NT2/D1 (cell line): ENCODE measurements around the gene GDF2.
A peak's percentile ranks its signal among the peaks of the same experiment; 100 is the strongest.

Experiments used
- DNase-seq: peaks from one replicate; pipeline ENCODE4 v3.0.0-alpha.2; 2011; ENCODE audit warnings: low read depth, low spot score
- H3K27me3 ChIP-seq: 2 replicates; pipeline ENCODE4 v1.6.0; 2011; ENCODE audit warnings: mild to moderate bottlenecking; ENCODE audit not compliant: insufficient read length, insufficient read depth
- H3K36me3 ChIP-seq: 2 replicates; pipeline ENCODE4 v1.6.1; 2011; ENCODE audit warnings: mild to moderate bottlenecking, low read length, mixed read lengths; ENCODE audit not compliant: insufficient read depth, insufficient read length
- H3K4me1 ChIP-seq: 2 replicates; pipeline ENCODE4 v1.5.1; 2011; ENCODE audit not compliant: insufficient read depth, insufficient read length
- H3K4me3 ChIP-seq: 2 replicates; pipeline ENCODE4 v1.5.1; 2011; ENCODE audit warnings: low read depth; ENCODE audit not compliant: insufficient read length
- H3K9ac ChIP-seq: 2 replicates; pipeline ENCODE4 v1.6.0; 2011; ENCODE audit warnings: low read depth; ENCODE audit not compliant: insufficient read length
- H3K9me3 ChIP-seq: 2 replicates; pipeline ENCODE4 v1.5.1; 2011; ENCODE audit warnings: mild to moderate bottlenecking, low read length; ENCODE audit not compliant: insufficient read depth
- SUZ12 ChIP-seq: IDR thresholded peaks from 2 replicates; pipeline ENCODE4 v1.6.1; 2011; ENCODE audit not compliant: insufficient read length, insufficient read depth; ENCODE audit errors: extremely low read depth
- YY1 ChIP-seq: IDR thresholded peaks from 2 replicates; pipeline ENCODE4 v1.6.1; 2011; ENCODE audit not compliant: insufficient read length, insufficient read depth
- ZNF274 ChIP-seq: IDR thresholded peaks from 2 replicates; pipeline ENCODE4 v1.6.1; 2011; ENCODE audit warnings: mild to moderate bottlenecking, low read depth, low read length

The GDF2 gene

DNA sequence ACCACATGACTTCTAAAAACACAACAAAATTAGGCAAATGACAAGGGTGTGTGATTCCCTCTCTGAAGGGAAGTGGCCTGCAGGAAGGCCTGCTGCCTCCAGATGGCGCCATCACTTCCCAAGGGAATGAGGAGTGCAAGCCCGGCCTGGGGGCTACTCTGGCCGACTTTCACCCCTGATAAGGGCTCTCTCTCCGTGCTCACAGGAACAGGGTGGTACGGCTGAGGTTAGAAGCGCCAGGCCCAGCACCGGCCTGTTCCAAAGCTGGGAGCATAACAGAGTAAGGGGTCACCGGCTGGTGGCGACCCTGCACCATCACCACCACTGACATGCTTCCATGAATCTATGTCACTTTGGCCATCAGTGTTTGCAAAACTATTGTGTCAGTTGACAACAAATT is 39.0 kb downstream of the GDF2 start:
- TF ChIP-seq SUZ12 (no peak), ZNF274 (no peak), YY1 (no peak)
- DNase-seq, result peak; percentile 50
- H3K4me1 ChIP-seq, result no peaks in the 10 kb centered on the region
- H3K27me3 ChIP-seq, result no peaks in the 10 kb centered on the region
- H3K36me3 ChIP-seq, result peaks cover 5% of the 10 kb centered on the region
- H3K4me3 ChIP-seq, result no peak overlapping the region
- no peak overlapping the region for H3K9ac ChIP-seq
- H3K9me3 ChIP-seq, result no peaks in the 10 kb centered on the region

GRCh38 chr10:47362199-47362598 is 39.9 kb downstream of the GDF2 start:
- H3K36me3 ChIP-seq, result peaks cover 11% of the 10 kb centered on the region
- H3K27me3 ChIP-seq, result no peaks in the 10 kb centered on the region
- no peak for DNase-seq
- no peaks in the 10 kb centered on the region for H3K9me3 ChIP-seq
- no peak overlapping the region for H3K9ac ChIP-seq
- no peaks in the 10 kb centered on the region for H3K4me1 ChIP-seq
- TF ChIP-seq YY1, result no peak
- no peak for TF ChIP-seq SUZ12
- no peak for TF ChIP-seq ZNF274
- no peak overlapping the region for H3K4me3 ChIP-seq

DNA sequence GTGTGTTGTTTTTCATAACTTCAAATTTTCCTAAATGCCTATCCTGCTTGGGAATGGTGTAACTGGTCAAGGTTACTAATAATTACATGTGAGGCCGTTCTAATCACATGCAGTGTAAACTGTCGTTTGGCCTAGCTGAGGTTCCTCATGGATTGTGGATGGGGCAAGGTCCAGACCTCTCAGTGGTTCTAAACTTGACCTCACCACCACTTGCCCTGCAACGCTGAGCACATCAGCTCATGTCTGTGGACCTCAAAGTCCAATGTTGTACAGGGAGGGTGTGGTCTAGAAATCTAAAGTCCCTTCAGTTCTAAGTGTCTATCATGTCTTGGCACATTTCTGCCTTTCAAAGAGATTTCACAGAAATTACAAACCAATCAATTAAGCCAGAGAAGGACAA is 41.5 kb downstream of the GDF2 start:
- Histone ChIP-seq H3K36me3 (peaks cover 26% of the 10 kb centered on the region), H3K9me3 (no peaks in the 10 kb centered on the region), H3K4me3 (no peak overlapping the region), H3K4me1 (no peaks in the 10 kb centered on the region), H3K27me3 (no peaks in the 10 kb centered on the region), H3K9ac (no peak overlapping the region)
- TF ChIP-seq YY1 (no peak), SUZ12 (no peak), ZNF274 (no peak)
- DNase-seq, result no peak

GRCh38 chr10:47364366-47364765 is 42.1 kb downstream of the GDF2 start:
- no peak overlapping the region for H3K4me3 ChIP-seq
- H3K36me3 ChIP-seq, result peaks cover 29% of the 10 kb centered on the region
- H3K4me1 ChIP-seq, result no peaks in the 10 kb centered on the region
- no peak for DNase-seq
- no peaks in the 10 kb centered on the region for H3K9me3 ChIP-seq
- TF ChIP-seq YY1 (no peak), SUZ12 (no peak), ZNF274 (no peak)
- no peak overlapping the region for H3K9ac ChIP-seq
- H3K27me3 ChIP-seq, result no peaks in the 10 kb centered on the region

- TF ChIP-seq SUZ12 (no peak), YY1 (no peak), ZNF274 (no peak)
- Histone ChIP-seq H3K9ac (no peak overlapping the region), H3K9me3 (no peaks in the 10 kb centered on the region), H3K4me1 (no peaks in the 10 kb centered on the region), H3K36me3 (peaks cover 32% of the 10 kb centered on the region), H3K27me3 (no peaks in the 10 kb centered on the region), H3K4me3 (no peak overlapping the region)
- DNase-seq, result no peak
Measured at GRCh38 chr10:47364911-47365310, 42.7 kb downstream of the GDF2 start.

GRCh38 chr10:47365431-47366180 is 43.4 kb downstream of the GDF2 start:
- Histone ChIP-seq H3K9ac (no peak overlapping the region), H3K4me1 (no peaks in the 10 kb centered on the region), H3K36me3 (peaks cover 34% of the 10 kb centered on the region), H3K4me3 (no peak overlapping the region), H3K27me3 (no peaks in the 10 kb centered on the region), H3K9me3 (no peaks in the 10 kb centered on the region)
- no peak for TF ChIP-seq YY1
- TF ChIP-seq ZNF274, result no peak
- no peak for TF ChIP-seq SUZ12
- no peak for DNase-seq

DNA sequence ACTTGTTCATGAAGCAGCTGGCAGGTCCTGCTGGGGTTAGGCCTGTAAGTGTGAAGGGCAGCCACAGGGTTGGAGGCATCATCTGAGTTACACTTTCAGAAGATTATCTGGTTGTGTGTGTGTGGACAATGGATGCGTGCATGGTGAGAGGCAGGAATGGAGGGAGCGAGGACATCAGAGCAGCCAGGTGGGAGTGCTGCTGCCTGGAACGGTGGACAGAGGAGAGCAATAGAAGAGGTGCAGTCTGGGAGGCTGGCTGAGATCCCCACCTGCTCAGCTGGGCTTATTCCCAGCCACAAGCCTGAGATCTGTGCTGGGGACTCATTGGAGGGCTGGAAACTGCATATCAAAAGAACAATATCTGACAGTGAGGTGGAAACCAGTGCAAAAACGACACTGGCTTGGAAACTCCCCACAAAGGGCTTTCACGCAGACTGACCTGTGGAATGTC is 44.0 kb downstream of the GDF2 start:
- Histone ChIP-seq H3K4me3 (no peak overlapping the region), H3K9ac (no peak overlapping the region), H3K27me3 (no peaks in the 10 kb centered on the region), H3K36me3 (peaks cover 34% of the 10 kb centered on the region), H3K9me3 (no peaks in the 10 kb centered on the region), H3K4me1 (no peaks in the 10 kb centered on the region)
- DNase-seq, result no peak
- no peak for TF ChIP-seq ZNF274
- no peak for TF ChIP-seq YY1
- no peak for TF ChIP-seq SUZ12
